ACHN (cell line): ENCODE data around the gene FAM193B.
"Not testable (repeated sequence)": the region's sequence is repeated elsewhere in the genome, so short reads cannot be mapped to it uniquely, and the experiment has no call there.

Source experiments
- DNase-seq: peaks from one replicate; pipeline ENCODE4 v3.0.0-alpha.2; 2015
- in situ Hi-C: cut with HindIII; loops from 2 replicates; pipeline ENCODE4 v1.10.0; 2017; ENCODE audit warnings: low sequenced_read_pairs, low pct_ligation_motif_present, low pct_unique_long_range_greater_than_20kb

FAM193B gene

DNA sequence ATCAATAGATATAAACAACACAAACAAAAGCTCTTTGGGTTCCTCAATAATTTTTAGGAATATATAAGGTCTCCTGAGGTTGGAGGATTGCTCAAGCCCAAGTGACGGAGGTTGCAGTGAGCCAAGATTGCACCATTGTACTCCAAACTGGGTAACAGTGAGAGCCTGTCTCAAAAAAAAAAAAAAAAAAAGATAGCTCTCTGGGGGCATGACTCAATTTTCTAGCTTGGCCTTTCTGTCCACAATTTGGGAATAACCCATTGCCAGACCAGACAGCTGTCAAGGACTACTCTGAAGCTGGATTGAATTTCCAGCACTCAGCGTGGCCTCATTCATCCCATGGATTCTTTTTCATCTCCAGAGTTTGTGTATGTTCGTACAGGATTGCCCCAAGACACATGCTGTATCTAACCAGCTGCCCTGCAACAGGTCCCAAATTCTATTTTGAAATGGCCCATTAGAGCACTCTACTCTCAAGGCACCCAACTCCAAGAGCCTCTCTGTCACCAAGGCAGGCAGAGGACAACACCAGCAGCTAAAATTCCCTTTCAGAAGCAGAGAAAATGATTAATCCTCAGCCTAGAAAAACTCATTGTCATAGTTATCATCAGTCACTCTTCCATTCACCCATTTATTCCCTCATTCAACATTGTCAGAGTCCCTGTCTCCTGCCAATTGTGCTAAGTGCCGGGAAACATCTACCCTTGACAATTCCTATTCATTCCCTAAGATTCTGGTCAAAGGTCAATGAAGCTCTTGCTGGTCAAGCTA, 8.7 kb downstream of the FAM193B start:
- in situ Hi-C loops, result no loop called here
- no peak for DNase-seq

DNA sequence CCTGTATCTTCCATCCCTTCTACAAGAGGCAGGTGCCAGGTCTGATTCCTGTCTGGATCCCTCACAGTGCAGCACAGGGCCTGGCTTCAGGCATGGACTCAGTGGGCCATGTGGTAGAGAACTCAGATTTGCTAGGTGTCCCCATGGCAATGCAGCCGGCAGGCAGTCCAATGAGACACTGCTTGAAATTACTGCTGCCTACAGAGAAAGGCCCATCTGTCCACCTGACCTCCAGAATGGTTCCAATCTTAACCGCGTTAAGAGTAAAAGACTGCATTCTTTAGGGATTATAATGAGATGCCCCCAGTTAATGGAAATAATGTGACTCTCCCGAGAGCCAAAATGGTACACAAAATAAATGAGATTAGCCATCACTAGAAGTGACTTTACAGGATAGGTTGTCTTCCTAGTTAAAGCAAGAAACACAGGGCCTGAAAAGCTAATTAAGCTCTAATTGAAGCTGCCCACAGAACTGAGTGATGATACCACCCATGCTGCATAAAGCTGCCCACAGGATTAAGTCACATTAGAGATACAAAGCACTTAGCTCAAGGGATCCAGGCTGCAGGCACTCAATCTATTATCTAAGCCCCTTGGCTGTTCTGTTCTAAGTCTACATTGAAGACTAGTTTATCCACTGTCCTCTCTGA, 11.4 kb downstream of the FAM193B start:
- in situ Hi-C loops, result no loop called here
- no peak for DNase-seq

DNA sequence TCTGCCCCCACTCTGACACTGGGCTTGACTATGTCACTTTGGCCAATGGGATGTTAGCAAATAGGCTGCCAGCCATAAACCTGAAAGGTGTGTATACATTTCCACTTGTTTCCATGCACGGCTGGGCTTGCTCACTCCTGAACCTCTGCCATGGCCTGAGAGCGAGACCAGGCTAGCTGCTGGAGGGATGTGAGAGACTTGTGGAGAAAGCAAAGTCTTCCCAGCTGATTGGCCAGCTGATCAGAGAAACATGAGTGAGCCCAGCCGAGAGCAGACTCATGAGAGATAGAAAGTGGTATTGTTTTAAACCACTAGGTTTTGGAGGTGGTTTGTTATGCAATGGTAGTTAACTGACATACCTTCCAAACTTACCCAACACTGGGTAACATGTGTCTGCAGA, 13.9 kb downstream of the FAM193B start:
- DNase-seq, result no peak

GRCh38 chr5:177539411-177539810, 15.0 kb downstream of the FAM193B start:
- DNase-seq, result no peak
- in situ Hi-C loops, result no loop called here

More for the DNA sequence above, 13.9 kb downstream of the FAM193B start:
- in situ Hi-C loops, result no loop called here

GRCh38 chr5:177538876-177539275, 15.5 kb downstream of the FAM193B start:
- in situ Hi-C loops, result no loop called here

DNA sequence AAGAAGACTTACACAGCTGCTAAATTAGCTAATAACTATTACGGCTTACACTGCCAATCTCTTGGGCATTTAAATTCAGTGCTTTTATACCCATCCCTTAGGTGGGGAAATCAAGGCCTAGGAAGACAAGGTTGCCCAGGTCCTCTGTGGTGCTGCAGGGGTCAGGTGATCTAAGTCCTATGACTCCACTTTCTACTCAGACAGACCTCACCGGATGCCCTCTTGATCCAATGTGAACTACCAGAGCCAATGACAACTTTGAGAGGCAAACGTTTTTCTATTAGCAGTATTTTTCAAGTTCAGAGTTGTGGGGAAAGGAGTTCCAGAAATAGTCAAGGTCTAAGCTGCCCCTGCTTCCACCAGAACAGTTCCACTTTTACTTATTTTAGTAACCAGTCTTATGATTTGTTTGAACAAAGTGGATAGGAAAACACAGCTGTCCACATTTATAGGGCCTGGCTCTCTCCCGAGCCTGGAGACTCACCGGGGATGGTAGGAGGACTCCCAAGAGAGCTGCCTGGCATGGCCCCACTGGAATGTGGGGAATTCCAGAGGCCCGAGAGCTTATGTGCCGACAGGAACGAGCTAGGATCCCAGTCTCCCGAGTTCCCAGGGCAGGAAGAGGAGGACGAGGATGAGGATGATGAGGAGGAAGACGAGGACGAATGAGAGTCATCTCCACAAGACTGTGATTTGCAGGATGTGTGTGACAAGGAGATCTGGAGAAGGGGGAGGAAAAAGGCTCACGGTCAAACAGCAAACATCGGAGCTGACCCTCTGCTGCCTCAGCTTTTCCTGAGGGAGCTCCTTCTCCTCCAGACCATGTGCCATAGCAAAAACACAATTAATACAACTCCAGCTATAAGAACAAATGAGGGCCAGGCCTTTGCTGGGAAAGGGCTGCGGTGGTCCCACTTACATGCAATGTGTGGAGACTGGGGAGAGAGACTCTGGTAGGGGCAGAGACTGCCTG, 16.7 kb downstream of the FAM193B start:
- in situ Hi-C loops, result no loop called here

More at GRCh38 chr5:177538876-177539275, 15.5 kb downstream of the FAM193B start:
- DNase-seq, result no peak

DNA sequence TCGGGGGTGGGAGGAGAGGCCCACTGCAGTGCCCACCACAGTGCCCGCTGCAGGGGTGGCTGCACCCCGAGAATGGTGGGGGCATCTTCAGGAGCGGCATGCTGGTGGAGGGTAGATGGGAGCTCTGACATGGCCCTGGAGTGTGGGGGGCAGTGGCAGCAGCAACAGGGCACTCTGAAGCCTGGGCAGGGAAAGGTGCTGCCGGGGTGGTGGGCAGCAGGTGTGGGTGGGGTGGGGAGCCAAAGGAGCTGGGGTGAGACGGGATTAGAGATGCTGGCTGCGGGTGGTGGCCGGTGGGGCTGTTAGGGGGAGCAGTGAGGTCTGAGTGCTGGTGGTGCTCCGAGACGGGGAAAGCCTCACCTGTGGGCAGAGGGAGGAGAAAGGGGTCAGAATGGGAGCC, 18.0 kb downstream of the FAM193B start:
- in situ Hi-C loops, result no loop called here
- DNase-seq, result no peak

More for the DNA sequence above, 16.7 kb downstream of the FAM193B start:
- DNase-seq, result peak; percentile 74

DNA sequence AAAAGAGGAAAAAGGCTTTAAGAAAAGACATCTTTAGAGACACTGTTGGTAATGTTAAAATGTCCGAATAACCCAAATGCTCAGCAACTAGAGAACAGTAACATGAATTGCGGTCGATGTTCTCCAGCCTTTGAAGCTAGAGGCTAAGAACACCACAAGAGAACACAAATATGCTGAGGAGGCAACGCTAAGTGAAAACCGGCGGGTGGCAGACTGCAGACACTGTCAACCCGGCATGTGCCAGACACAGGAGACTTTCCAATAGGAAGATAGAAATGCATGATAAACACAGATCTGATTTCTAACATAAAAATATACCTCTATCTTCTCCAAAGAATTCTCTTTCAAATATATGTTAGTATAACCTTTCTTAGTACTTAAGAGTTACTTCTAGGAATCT, 19.2 kb downstream of the FAM193B start:
- in situ Hi-C loops, result no loop called here
- no peak for DNase-seq

DNA sequence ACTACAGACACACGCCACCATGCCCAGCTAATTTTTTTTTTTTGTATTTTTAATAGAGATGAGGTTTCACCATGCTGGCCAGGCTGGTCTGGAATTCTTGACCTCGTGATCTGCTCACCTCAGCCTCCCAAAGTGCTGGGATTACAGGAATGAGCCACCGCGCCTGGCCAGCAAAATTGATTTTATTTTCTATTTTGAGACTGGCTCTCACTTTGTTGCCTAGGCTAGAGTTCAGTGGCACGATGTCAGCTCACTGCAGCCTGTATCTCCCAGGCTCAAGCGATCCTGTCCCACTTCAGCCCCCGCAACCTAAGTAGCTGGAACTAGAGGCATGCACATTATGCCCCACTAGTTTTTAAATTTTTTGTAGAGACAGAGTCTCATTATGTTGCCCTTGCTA, 19.9 kb downstream of the FAM193B start:
- DNase-seq, in situ Hi-C loops: not testable (repeated sequence)

DNA sequence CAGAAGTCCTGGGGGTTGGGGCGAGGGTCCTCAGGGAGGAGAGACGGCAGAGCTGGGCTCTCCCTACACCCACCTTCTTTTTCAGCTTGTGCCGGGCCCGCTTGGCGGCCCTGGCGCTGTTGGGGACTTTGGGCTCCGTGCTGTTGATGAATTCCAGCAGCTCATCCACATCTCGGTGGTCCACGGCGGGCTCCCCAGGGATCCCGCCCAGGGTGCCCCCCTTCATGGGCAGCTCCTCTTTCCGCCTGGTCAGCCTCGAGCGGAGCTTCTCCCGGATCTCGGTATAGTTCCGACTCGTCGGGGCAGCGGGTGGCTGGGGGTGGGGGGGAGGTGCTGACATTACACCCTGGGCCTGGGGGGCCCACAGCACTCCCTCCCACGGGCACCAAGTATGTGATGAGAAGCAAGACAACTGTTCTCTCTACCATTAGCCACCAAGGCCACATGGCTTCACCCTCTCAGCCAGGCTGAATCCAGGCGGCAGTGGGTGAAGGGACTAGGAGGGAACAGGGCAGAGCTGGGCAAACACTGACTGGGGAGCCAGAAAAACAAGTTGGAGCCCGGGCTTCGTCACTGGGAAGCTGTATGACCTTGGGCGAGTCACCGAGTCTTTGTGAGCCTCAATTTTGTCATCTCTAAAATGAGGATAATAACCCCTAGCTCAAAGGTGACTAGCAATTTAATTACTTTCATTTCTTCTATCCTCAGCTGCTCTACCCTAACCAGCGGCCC, 23.0 kb downstream of the FAM193B start:
- DNase-seq, result no peak
- in situ Hi-C loops, result no loop called here

DNA sequence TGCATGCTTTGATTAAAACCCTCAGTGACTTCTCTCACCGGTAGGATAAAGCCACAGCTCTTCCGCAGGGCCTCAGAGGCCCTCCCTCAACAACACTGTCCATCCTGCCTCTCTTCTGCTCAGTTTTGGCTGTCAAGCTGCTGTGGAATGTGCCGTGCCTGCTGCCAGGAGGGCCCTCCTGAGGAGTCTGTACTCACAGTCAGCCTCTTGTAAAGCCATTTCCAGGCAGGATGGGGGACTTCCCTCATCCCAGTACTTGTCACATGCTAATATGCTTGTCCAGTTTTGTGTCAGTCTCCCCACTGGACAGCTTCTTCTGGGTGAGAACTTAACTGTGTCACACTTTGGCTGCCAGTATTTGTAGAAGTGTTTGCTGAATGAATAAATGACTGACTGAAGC, 23.7 kb downstream of the FAM193B start:
- in situ Hi-C loops, result no loop called here
- DNase-seq, result no peak

- DNase-seq, result no peak
- in situ Hi-C loops, result no loop called here
Measured at GRCh38 chr5:177529247-177530203, 24.8 kb downstream of the FAM193B start.

DNA sequence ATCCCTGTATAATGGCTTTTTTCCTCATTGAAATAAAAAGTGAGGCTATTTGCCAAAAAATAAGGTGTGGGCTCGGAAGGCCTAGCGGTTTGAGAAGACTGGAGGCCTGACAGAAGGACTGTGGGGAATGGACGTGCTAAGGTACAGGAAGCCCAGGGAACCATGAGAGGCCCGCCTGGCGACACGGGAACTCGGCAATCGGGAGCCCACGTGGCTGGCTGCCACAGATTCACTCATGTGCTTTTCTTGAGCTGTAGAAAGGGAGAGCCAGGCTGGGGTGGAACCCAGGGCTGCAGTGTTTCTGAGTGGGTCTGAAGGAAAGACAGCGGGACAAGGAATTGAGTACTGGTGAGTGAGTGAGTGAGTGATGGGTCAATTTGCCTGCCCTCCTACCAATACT, 25.7 kb downstream of the FAM193B start:
- DNase-seq, result no peak
- in situ Hi-C loops, result no loop called here

GRCh38 chr5:177527595-177527994, 26.8 kb downstream of the FAM193B start:
- DNase-seq, result no peak
- in situ Hi-C loops, result no loop called here

DNA sequence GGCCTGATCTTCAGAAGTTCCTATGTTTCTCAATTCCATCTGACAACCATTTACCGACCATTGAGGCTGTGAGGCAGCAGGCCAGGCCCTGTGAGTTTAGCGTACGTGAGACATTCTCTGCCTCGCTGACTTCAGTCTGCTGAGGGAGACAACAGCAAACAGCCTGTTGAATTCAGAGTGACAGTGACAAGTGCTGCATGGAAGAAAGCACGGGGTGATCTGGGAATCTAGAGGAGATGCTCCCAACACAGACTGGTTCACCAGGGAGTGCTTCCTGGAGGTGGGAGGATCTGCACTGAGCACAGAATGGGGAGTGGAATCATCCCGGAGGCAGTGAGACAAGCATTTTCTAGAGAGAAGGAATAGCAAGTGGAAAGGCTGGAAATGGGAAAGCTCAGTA, 27.6 kb downstream of the FAM193B start:
- DNase-seq, result no peak
- in situ Hi-C loops, result no loop called here

DNA sequence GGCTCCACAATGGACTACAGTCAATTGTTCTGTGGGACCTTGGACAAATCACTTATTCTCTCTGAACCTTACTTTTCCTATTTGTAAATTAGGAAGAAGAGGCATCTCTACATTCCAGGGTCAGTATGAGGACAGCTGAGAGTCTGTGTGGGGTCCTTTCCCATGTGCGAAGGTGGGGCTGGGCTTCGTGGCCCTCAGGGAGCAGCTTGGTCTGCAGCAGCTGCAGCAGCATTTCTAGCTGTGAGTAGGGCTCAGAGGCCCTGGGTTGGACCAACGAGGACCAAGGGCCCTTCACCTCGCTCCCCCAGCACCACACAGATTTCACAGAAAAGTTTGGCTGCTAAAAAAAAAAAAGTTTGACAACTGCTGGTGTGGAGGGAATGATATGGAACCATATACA, 28.2 kb downstream of the FAM193B start:
- in situ Hi-C loops, result no loop called here
- no peak for DNase-seq

GRCh38 chr5:177524941-177525655, 29.3 kb downstream of the FAM193B start:
- in situ Hi-C loops, result no loop called here
- no peak for DNase-seq
